WTC11 (cell line): ENCODE data around the gene FGF1. TPM values are rescaled to one million over a fixed set of nuclear protein-coding genes. Genes with fewer than 3 reads are reported as not detected.

Experiments
- ATAC-seq: fragments of 200-7000 bp; cut with Tn5 transposase; 2 replicates; pipeline ENCODE4 v1.10.0; 2021; ENCODE audit warnings: mild to moderate bottlenecking, moderate library complexity
- CTCF ChIA-PET: fragments of 300-600 bp; sonication (Branson Sonifier 250); formaldehyde crosslinking; loops from one replicate; lab custom pipeline; 2021; ENCODE audit warnings: antibody characterized with exemption; lab: Charles Lee
- POLR2A ChIA-PET: fragments of 350-600 bp; sonication (Branson Sonifier 250); formaldehyde crosslinking; loops from one replicate; lab custom pipeline; 2021; ENCODE audit warnings: antibody characterized with exemption; lab: Charles Lee
- DNase-seq: peaks from one replicate; pipeline ENCODE4 v3.0.0; 2021; ENCODE audit warnings: low spot score
- H3K27ac Mint-ChIP-seq: 2 replicates; pipeline ENCODE4 v1.8.0; 2021; ENCODE audit warnings: mixed read lengths
- H3K27me3 Mint-ChIP-seq: 2 replicates; pipeline ENCODE4 v1.8.0; 2021; ENCODE audit warnings: low read depth, mild to moderate bottlenecking, moderate library complexity, mixed read lengths
- H3K36me3 Mint-ChIP-seq: 2 replicates; pipeline ENCODE4 v1.8.0; 2021; ENCODE audit warnings: mixed read lengths
- H3K4me1 Mint-ChIP-seq: 2 replicates; pipeline ENCODE4 v1.8.0; 2022; ENCODE audit warnings: mixed read lengths
- H3K4me3 Mint-ChIP-seq: 2 replicates; pipeline ENCODE4 v1.8.0; 2021; ENCODE audit warnings: mild to moderate bottlenecking, moderate library complexity, mixed read lengths
- H3K9me3 Mint-ChIP-seq: 2 replicates; pipeline ENCODE4 v1.8.0; 2021; ENCODE audit warnings: mixed read lengths
- ESRRA ChIP-seq: sonication (generic); formaldehyde crosslinking; IDR thresholded peaks from 2 replicates; pipeline ENCODE4 v1.8.1; 2022; ENCODE audit warnings: mild to moderate bottlenecking, missing genetic modification reagents, borderline replicate concordance
- FOXK1 ChIP-seq: sonication (generic); formaldehyde crosslinking; IDR thresholded peaks from 2 replicates; pipeline ENCODE4 v1.8.0; 2022; ENCODE audit warnings: mild to moderate bottlenecking, moderate library complexity, missing genetic modification reagents
- MYBL2 ChIP-seq: sonication (generic); formaldehyde crosslinking; IDR thresholded peaks from 2 replicates; pipeline ENCODE4 v1.8.1; 2023; ENCODE audit warnings: mild to moderate bottlenecking, moderate library complexity, missing genetic modification reagents
- NFYB ChIP-seq: sonication (generic); formaldehyde crosslinking; conservative IDR thresholded peaks from 2 replicates; pipeline ENCODE4 v1.8.0; 2022; ENCODE audit warnings: low read depth, missing genetic modification reagents
- NR1H2 ChIP-seq: sonication (generic); formaldehyde crosslinking; IDR thresholded peaks from 2 replicates; pipeline ENCODE4 v1.9.0; 2021; ENCODE audit warnings: mild to moderate bottlenecking, moderate library complexity, missing genetic modification reagents
- RORB ChIP-seq: fragments of 250-450 bp; sonication (Bioruptor Pico); IDR thresholded peaks from 2 replicates; pipeline ENCODE4 v1.9.0; 2021; ENCODE audit warnings: mild to moderate bottlenecking
- SOX15 ChIP-seq: fragments of 250-450 bp; sonication (Bioruptor Pico); IDR thresholded peaks from 2 replicates; pipeline ENCODE4 v1.9.0; 2021; ENCODE audit warnings: mild to moderate bottlenecking
- TP53 ChIP-seq: sonication (generic); formaldehyde crosslinking; IDR thresholded peaks from 2 replicates; pipeline ENCODE4 v1.8.1; 2023; ENCODE audit warnings: mild to moderate bottlenecking, missing genetic modification reagents
- ZNF121 ChIP-seq: sonication (generic); formaldehyde crosslinking; IDR thresholded peaks from 2 replicates; pipeline ENCODE4 v1.8.0; 2023; ENCODE audit warnings: missing genetic modification reagents
- ZNF317 ChIP-seq: sonication (generic); formaldehyde crosslinking; IDR thresholded peaks from 2 replicates; pipeline ENCODE4 v1.8.1; 2023; ENCODE audit warnings: low read depth, mild to moderate bottlenecking, moderate library complexity, missing genetic modification reagents, borderline replicate concordance
- ZNF416 ChIP-seq: fragments of 250-450 bp; sonication (Bioruptor Pico); IDR thresholded peaks from 2 replicates; pipeline ENCODE4 v1.9.0; 2021; ENCODE audit warnings: mild to moderate bottlenecking, inconsistent platforms
- ZNF423 ChIP-seq: fragments of 250-450 bp; sonication (Bioruptor Pico); IDR thresholded peaks from 2 replicates; pipeline ENCODE4 v2.1.2; 2022; ENCODE audit warnings: mild to moderate bottlenecking, moderate library complexity
- total RNA-seq: library from RNA; stranded (reverse); gene quantifications from 3 replicates; pipeline ENCODE4 v1.2.3, GENCODE V29; 2021
- TF ChIP-seq, protein P1 (sequence below): fragments of 200-600 bp; IDR thresholded peaks from 2 replicates; pipeline ENCODE4 v1.8.0; 2022; ENCODE audit warnings: antibody characterized with exemption
- TF ChIP-seq, protein P2 (sequence below): fragments of 250-450 bp; sonication (Bioruptor Pico); IDR thresholded peaks from 2 replicates; pipeline ENCODE4 v2.1.2; 2022; ENCODE audit warnings: mild to moderate bottlenecking, moderate library complexity
- TF ChIP-seq, protein P3 (sequence below): sonication (generic); formaldehyde crosslinking; IDR thresholded peaks from 2 replicates; pipeline ENCODE4 v1.8.1; 2023; ENCODE audit warnings: mild to moderate bottlenecking, moderate library complexity, missing genetic modification reagents
- TF ChIP-seq, protein P4 (sequence below): sonication (generic); formaldehyde crosslinking; IDR thresholded peaks from 2 replicates; pipeline ENCODE4 v1.8.0; 2022; ENCODE audit warnings: missing genetic modification reagents
- TF ChIP-seq, protein P5 (sequence below): sonication (generic); formaldehyde crosslinking; IDR thresholded peaks from 2 replicates; pipeline ENCODE4 v1.8.1; 2022; ENCODE audit warnings: mild to moderate bottlenecking, moderate library complexity, missing genetic modification reagents
- TF ChIP-seq, protein P6 (sequence below): fragments of 250-450 bp; sonication (Bioruptor Pico); IDR thresholded peaks from 2 replicates; pipeline ENCODE4 v1.9.0; 2021; ENCODE audit warnings: mild to moderate bottlenecking
- TF ChIP-seq, protein P7 (sequence below): sonication (generic); formaldehyde crosslinking; conservative IDR thresholded peaks from 2 replicates; pipeline ENCODE4 v1.8.1; 2023; ENCODE audit warnings: mild to moderate bottlenecking, low read depth, missing genetic modification reagents, moderate library complexity
- TF ChIP-seq, protein P8 (sequence below): sonication (generic); formaldehyde crosslinking; IDR thresholded peaks from 2 replicates; pipeline ENCODE4 v1.8.0; 2023; ENCODE audit warnings: mild to moderate bottlenecking, missing genetic modification reagents

FGF1 gene
- total RNA-seq, 1 experiment from 2014 or later: 0.55 TPM

DNA sequence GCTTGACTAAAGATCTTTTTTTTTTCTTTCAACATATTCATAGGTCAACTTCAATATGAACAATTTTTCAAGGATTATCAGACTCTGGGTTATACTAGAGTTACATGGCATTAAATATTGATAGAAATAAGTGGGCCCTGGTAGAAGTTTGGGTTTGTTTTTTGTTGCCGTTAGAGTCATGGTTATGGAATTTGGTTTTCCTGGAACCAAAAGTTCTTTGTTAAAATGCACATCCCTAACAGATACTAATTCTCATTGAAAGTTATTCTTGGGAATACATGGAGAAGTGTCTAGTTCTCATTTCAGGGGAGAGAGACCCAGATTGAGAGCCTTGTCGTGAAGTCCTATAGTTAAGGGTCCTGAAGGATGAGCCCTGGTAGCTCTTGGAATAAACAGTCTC lies 124.9 kb downstream of the FGF1 start:
- no peak for DNase-seq
- TF ChIP-seq, protein P1, sequence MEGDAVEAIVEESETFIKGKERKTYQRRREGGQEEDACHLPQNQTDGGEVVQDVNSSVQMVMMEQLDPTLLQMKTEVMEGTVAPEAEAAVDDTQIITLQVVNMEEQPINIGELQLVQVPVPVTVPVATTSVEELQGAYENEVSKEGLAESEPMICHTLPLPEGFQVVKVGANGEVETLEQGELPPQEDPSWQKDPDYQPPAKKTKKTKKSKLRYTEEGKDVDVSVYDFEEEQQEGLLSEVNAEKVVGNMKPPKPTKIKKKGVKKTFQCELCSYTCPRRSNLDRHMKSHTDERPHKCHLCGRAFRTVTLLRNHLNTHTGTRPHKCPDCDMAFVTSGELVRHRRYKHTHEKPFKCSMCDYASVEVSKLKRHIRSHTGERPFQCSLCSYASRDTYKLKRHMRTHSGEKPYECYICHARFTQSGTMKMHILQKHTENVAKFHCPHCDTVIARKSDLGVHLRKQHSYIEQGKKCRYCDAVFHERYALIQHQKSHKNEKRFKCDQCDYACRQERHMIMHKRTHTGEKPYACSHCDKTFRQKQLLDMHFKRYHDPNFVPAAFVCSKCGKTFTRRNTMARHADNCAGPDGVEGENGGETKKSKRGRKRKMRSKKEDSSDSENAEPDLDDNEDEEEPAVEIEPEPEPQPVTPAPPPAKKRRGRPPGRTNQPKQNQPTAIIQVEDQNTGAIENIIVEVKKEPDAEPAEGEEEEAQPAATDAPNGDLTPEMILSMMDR: no peak
- TF ChIP-seq, protein P2, sequence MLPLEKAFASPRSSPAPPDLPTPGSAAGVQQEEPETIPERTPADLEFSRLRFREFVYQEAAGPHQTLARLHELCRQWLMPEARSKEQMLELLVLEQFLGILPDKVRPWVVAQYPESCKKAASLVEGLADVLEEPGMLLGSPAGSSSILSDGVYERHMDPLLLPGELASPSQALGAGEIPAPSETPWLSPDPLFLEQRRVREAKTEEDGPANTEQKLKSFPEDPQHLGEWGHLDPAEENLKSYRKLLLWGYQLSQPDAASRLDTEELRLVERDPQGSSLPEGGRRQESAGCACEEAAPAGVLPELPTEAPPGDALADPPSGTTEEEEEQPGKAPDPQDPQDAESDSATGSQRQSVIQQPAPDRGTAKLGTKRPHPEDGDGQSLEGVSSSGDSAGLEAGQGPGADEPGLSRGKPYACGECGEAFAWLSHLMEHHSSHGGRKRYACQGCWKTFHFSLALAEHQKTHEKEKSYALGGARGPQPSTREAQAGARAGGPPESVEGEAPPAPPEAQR (CRISPR knock-in tag): no peak
- no peak for TF ChIP-seq NR1H2 (CRISPR knock-in tag)
- TF ChIP-seq ZNF416 (CRISPR knock-in tag): no peak
- TF ChIP-seq ZNF423 (CRISPR knock-in tag): no peak
- TF ChIP-seq NFYB (CRISPR knock-in tag): no peak
- TF ChIP-seq, protein P3, sequence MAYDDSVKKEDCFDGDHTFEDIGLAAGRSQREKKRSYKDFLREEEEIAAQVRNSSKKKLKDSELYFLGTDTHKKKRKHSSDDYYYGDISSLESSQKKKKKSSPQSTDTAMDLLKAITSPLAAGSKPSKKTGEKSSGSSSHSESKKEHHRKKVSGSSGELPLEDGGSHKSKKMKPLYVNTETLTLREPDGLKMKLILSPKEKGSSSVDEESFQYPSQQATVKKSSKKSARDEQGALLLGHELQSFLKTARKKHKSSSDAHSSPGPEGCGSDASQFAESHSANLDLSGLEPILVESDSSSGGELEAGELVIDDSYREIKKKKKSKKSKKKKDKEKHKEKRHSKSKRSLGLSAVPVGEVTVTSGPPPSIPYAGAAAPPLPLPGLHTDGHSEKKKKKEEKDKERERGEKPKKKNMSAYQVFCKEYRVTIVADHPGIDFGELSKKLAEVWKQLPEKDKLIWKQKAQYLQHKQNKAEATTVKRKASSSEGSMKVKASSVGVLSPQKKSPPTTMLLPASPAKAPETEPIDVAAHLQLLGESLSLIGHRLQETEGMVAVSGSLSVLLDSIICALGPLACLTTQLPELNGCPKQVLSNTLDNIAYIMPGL (CRISPR knock-in tag): no peak
- TF ChIP-seq, protein P4, sequence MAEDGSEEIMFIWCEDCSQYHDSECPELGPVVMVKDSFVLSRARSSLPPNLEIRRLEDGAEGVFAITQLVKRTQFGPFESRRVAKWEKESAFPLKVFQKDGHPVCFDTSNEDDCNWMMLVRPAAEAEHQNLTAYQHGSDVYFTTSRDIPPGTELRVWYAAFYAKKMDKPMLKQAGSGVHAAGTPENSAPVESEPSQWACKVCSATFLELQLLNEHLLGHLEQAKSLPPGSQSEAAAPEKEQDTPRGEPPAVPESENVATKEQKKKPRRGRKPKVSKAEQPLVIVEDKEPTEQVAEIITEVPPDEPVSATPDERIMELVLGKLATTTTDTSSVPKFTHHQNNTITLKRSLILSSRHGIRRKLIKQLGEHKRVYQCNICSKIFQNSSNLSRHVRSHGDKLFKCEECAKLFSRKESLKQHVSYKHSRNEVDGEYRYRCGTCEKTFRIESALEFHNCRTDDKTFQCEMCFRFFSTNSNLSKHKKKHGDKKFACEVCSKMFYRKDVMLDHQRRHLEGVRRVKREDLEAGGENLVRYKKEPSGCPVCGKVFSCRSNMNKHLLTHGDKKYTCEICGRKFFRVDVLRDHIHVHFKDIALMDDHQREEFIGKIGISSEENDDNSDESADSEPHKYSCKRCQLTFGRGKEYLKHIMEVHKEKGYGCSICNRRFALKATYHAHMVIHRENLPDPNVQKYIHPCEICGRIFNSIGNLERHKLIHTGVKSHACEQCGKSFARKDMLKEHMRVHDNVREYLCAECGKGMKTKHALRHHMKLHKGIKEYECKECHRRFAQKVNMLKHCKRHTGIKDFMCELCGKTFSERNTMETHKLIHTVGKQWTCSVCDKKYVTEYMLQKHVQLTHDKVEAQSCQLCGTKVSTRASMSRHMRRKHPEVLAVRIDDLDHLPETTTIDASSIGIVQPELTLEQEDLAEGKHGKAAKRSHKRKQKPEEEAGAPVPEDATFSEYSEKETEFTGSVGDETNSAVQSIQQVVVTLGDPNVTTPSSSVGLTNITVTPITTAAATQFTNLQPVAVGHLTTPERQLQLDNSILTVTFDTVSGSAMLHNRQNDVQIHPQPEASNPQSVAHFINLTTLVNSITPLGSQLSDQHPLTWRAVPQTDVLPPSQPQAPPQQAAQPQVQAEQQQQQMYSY (CRISPR knock-in tag): no peak
- no peak for TF ChIP-seq SOX15 (CRISPR knock-in tag)
- TF ChIP-seq MYBL2: no peak
- no peak for TF ChIP-seq ZNF121
- TF ChIP-seq ZNF317 (CRISPR knock-in tag): no peak
- no peak for TF ChIP-seq FOXK1
- TF ChIP-seq, protein P5, sequence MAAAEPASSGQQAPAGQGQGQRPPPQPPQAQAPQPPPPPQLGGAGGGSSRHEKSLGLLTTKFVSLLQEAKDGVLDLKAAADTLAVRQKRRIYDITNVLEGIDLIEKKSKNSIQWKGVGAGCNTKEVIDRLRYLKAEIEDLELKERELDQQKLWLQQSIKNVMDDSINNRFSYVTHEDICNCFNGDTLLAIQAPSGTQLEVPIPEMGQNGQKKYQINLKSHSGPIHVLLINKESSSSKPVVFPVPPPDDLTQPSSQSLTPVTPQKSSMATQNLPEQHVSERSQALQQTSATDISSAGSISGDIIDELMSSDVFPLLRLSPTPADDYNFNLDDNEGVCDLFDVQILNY (CRISPR knock-in tag): no peak
- TF ChIP-seq, protein P6, sequence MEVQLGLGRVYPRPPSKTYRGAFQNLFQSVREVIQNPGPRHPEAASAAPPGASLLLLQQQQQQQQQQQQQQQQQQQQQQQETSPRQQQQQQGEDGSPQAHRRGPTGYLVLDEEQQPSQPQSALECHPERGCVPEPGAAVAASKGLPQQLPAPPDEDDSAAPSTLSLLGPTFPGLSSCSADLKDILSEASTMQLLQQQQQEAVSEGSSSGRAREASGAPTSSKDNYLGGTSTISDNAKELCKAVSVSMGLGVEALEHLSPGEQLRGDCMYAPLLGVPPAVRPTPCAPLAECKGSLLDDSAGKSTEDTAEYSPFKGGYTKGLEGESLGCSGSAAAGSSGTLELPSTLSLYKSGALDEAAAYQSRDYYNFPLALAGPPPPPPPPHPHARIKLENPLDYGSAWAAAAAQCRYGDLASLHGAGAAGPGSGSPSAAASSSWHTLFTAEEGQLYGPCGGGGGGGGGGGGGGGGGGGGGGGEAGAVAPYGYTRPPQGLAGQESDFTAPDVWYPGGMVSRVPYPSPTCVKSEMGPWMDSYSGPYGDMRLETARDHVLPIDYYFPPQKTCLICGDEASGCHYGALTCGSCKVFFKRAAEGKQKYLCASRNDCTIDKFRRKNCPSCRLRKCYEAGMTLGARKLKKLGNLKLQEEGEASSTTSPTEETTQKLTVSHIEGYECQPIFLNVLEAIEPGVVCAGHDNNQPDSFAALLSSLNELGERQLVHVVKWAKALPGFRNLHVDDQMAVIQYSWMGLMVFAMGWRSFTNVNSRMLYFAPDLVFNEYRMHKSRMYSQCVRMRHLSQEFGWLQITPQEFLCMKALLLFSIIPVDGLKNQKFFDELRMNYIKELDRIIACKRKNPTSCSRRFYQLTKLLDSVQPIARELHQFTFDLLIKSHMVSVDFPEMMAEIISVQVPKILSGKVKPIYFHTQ (CRISPR knock-in tag): no peak
- TF ChIP-seq ESRRA (CRISPR knock-in tag): no peak
- no peak for TF ChIP-seq RORB (CRISPR knock-in tag)
- no peak for TF ChIP-seq TP53
- TF ChIP-seq, protein P7, sequence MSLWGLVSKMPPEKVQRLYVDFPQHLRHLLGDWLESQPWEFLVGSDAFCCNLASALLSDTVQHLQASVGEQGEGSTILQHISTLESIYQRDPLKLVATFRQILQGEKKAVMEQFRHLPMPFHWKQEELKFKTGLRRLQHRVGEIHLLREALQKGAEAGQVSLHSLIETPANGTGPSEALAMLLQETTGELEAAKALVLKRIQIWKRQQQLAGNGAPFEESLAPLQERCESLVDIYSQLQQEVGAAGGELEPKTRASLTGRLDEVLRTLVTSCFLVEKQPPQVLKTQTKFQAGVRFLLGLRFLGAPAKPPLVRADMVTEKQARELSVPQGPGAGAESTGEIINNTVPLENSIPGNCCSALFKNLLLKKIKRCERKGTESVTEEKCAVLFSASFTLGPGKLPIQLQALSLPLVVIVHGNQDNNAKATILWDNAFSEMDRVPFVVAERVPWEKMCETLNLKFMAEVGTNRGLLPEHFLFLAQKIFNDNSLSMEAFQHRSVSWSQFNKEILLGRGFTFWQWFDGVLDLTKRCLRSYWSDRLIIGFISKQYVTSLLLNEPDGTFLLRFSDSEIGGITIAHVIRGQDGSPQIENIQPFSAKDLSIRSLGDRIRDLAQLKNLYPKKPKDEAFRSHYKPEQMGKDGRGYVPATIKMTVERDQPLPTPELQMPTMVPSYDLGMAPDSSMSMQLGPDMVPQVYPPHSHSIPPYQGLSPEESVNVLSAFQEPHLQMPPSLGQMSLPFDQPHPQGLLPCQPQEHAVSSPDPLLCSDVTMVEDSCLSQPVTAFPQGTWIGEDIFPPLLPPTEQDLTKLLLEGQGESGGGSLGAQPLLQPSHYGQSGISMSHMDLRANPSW: no peak
- TF ChIP-seq, protein P8, sequence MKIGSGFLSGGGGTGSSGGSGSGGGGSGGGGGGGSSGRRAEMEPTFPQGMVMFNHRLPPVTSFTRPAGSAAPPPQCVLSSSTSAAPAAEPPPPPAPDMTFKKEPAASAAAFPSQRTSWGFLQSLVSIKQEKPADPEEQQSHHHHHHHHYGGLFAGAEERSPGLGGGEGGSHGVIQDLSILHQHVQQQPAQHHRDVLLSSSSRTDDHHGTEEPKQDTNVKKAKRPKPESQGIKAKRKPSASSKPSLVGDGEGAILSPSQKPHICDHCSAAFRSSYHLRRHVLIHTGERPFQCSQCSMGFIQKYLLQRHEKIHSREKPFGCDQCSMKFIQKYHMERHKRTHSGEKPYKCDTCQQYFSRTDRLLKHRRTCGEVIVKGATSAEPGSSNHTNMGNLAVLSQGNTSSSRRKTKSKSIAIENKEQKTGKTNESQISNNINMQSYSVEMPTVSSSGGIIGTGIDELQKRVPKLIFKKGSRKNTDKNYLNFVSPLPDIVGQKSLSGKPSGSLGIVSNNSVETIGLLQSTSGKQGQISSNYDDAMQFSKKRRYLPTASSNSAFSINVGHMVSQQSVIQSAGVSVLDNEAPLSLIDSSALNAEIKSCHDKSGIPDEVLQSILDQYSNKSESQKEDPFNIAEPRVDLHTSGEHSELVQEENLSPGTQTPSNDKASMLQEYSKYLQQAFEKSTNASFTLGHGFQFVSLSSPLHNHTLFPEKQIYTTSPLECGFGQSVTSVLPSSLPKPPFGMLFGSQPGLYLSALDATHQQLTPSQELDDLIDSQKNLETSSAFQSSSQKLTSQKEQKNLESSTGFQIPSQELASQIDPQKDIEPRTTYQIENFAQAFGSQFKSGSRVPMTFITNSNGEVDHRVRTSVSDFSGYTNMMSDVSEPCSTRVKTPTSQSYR (CRISPR knock-in tag): no peak
- no peaks in the 10 kb centered on the region for H3K27me3 Mint-ChIP-seq
- ChIA-PET POLR2A (no interaction called here), CTCF (interaction anchor here (0.6 to 1.7 kb wide), 2 partner anchors 95 to 1122 kb away, joined by 3 to 4 read pairs; no protein-coding TSS in a partner anchor)
- H3K36me3 Mint-ChIP-seq: no peaks in the 10 kb centered on the region
- H3K9me3 Mint-ChIP-seq: peaks cover 4% of the 10 kb centered on the region
- no peak overlapping the region for H3K27ac Mint-ChIP-seq
- H3K4me3 Mint-ChIP-seq: no peak overlapping the region
- ATAC-seq: no peak
- no peaks in the 10 kb centered on the region for H3K4me1 Mint-ChIP-seq
